GM12801 (cell line): ENCODE data around the gene VEGFC.

Source experiments
- CTCF ChIP-seq: IDR thresholded peaks from one replicate; pipeline ENCODE4 v1.5.1; 2011; ENCODE audit warnings: control low read depth; ENCODE audit not compliant: insufficient read length; ENCODE audit errors: extremely low read depth

VEGFC gene

GRCh38 chr4:176810481-176811249 is 17.9 kb upstream of the VEGFC start:
- TF ChIP-seq CTCF, result no peak

GRCh38 chr4:176806778-176807375 is 14.2 kb upstream of the VEGFC start:
- no peak for TF ChIP-seq CTCF

GRCh38 chr4:176805155-176805554 is 12.4 kb upstream of the VEGFC start:
- TF ChIP-seq CTCF, result no peak

GRCh38 chr4:176800891-176801534 is 8.3 kb upstream of the VEGFC start:
- no peak for TF ChIP-seq CTCF

GRCh38 chr4:176799653-176800052 is 6.9 kb upstream of the VEGFC start:
- TF ChIP-seq CTCF, result no peak

GRCh38 chr4:176798540-176798939 is 5.8 kb upstream of the VEGFC start:
- TF ChIP-seq CTCF, result no peak

GRCh38 chr4:176795441-176795840 is 2.7 kb upstream of the VEGFC start:
- TF ChIP-seq CTCF, result no peak
